Liver (tissue), 3 donors: Measurements from ENCODE around the gene TMEM42.

Experiments
- CTCF ChIP-seq: fragments of 150-350 bp; IDR thresholded peaks from 2 replicates; pipeline ENCODE4 v1.5.1; 2017; ENCODE audit warnings: improper control_type of control experiment, low read depth, low read length; ENCODE audit not compliant: missing input control
- EGR1 ChIP-seq, 2 donors: IDR thresholded peaks; 2 replicates each; pipeline ENCODE4 v1.6.1; 2016 to 2018; ENCODE audit warnings: antibody characterized with exemption in 2 of 2, low read depth in 2 of 2
- RAD21 ChIP-seq, 2 donors: IDR thresholded peaks; 2 replicates each; pipeline ENCODE4 v1.6.1; 2016; ENCODE audit warnings: antibody characterized with exemption in 2 of 2, mild to moderate bottlenecking in 2 of 2
- SP1 ChIP-seq: IDR thresholded peaks from 2 replicates; pipeline ENCODE4 v1.6.1; 2018; ENCODE audit warnings: antibody characterized with exemption, mild to moderate bottlenecking
- TAF1 ChIP-seq: conservative IDR thresholded peaks from 2 replicates; pipeline ENCODE4 v1.6.1; 2016; ENCODE audit warnings: antibody characterized with exemption, mild to moderate bottlenecking
- YY1 ChIP-seq: IDR thresholded peaks from 2 replicates; pipeline ENCODE4 v1.6.1; 2016; ENCODE audit warnings: antibody characterized with exemption, mild to moderate bottlenecking
- TF ChIP-seq, protein P1 (sequence below): IDR thresholded peaks from 2 replicates; pipeline ENCODE4 v1.6.1; 2016; ENCODE audit warnings: antibody characterized with exemption, mild to moderate bottlenecking
- TF ChIP-seq, protein P2 (sequence below): IDR thresholded peaks from 2 replicates; pipeline ENCODE4 v1.6.1; 2016; ENCODE audit warnings: antibody characterized with exemption
- TF ChIP-seq, protein P3 (sequence below): IDR thresholded peaks from 2 replicates; pipeline ENCODE4 v1.6.1; 2016; ENCODE audit warnings: antibody characterized with exemption
- donor health status: healthy.
- donor health status: healthy.

DNA sequence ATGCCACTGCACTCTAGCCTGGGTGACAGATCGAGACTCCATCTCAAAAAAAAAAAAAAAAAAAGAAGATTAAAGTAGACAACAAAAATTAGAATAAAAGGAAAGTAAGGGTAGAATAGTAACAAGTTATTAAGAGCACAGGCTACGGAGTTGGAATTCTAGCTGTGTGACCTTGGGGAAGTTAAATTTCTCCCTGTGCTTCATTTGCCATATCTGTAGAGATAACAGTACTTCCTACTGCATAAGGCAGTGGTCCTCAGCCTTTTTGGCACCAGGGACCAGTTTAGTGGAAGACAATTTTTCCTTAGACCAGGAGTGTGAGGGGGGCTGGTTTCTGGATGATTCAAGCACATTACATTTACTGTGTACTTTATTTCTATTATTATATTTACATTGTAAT, 28.7 kb upstream of the TMEM42 start:
- TF ChIP-seq CTCF, result no peak
- TF ChIP-seq EGR1 (IDR thresholded peaks at IDR 0.05; ENCODE audit: low read depth in 2 of 2), result no peak
- TF ChIP-seq SP1, result no peak
- TF ChIP-seq, protein P1, sequence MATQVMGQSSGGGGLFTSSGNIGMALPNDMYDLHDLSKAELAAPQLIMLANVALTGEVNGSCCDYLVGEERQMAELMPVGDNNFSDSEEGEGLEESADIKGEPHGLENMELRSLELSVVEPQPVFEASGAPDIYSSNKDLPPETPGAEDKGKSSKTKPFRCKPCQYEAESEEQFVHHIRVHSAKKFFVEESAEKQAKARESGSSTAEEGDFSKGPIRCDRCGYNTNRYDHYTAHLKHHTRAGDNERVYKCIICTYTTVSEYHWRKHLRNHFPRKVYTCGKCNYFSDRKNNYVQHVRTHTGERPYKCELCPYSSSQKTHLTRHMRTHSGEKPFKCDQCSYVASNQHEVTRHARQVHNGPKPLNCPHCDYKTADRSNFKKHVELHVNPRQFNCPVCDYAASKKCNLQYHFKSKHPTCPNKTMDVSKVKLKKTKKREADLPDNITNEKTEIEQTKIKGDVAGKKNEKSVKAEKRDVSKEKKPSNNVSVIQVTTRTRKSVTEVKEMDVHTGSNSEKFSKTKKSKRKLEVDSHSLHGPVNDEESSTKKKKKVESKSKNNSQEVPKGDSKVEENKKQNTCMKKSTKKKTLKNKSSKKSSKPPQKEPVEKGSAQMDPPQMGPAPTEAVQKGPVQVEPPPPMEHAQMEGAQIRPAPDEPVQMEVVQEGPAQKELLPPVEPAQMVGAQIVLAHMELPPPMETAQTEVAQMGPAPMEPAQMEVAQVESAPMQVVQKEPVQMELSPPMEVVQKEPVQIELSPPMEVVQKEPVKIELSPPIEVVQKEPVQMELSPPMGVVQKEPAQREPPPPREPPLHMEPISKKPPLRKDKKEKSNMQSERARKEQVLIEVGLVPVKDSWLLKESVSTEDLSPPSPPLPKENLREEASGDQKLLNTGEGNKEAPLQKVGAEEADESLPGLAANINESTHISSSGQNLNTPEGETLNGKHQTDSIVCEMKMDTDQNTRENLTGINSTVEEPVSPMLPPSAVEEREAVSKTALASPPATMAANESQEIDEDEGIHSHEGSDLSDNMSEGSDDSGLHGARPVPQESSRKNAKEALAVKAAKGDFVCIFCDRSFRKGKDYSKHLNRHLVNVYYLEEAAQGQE, result no peak
- TF ChIP-seq, protein P2, sequence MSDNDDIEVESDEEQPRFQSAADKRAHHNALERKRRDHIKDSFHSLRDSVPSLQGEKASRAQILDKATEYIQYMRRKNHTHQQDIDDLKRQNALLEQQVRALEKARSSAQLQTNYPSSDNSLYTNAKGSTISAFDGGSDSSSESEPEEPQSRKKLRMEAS, result no peak
- TF ChIP-seq TAF1, result no peak
- TF ChIP-seq, protein P3, sequence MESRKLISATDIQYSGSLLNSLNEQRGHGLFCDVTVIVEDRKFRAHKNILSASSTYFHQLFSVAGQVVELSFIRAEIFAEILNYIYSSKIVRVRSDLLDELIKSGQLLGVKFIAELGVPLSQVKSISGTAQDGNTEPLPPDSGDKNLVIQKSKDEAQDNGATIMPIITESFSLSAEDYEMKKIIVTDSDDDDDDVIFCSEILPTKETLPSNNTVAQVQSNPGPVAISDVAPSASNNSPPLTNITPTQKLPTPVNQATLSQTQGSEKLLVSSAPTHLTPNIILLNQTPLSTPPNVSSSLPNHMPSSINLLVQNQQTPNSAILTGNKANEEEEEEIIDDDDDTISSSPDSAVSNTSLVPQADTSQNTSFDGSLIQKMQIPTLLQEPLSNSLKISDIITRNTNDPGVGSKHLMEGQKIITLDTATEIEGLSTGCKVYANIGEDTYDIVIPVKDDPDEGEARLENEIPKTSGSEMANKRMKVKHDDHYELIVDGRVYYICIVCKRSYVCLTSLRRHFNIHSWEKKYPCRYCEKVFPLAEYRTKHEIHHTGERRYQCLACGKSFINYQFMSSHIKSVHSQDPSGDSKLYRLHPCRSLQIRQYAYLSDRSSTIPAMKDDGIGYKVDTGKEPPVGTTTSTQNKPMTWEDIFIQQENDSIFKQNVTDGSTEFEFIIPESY, result no peak
- TF ChIP-seq RAD21 (IDR thresholded peaks at IDR 0.05), result no peak
- TF ChIP-seq YY1, result no peak
